Vagina (tissue), 2 donors: ENCODE data around the gene CYP19A1.

ENCODE experiments used
- CTCF ChIP-seq, 3 experiments: fragments of 450-650 bp in 2 of 3; fragments of 200-600 bp in 1 of 3; sonication (generic) in 1 of 3; IDR thresholded peaks; one replicate each; pipeline ENCODE4 v1.5.1; 2017 to 2019; ENCODE audit warnings: antibody characterized with exemption in 3 of 3, mild to moderate bottlenecking in 2 of 3, moderate library complexity in 2 of 3
- POLR2A ChIP-seq, 2 donors: fragments of 450-650 bp; IDR thresholded peaks; one replicate each; pipeline ENCODE4 v1.6.1; 2017; ENCODE audit warnings: antibody characterized with exemption in 2 of 2, mild to moderate bottlenecking in 2 of 2, moderate library complexity in 2 of 2
- POLR2AphosphoS5 ChIP-seq, 2 donors: sonication (generic); formaldehyde crosslinking; IDR thresholded peaks; one replicate each; pipeline ENCODE4 v1.9.0; 2017; ENCODE audit warnings: antibody characterized with exemption in 2 of 2, mild to moderate bottlenecking in 2 of 2, low read depth in 1 of 2; ENCODE audit not compliant: insufficient read depth in 1 of 2

- TF ChIP-seq POLR2A (IDR thresholded peaks at IDR 0.05) (no peak), CTCF (IDR thresholded peaks at IDR 0.05) (no peak), POLR2AphosphoS5 (IDR thresholded peaks at IDR 0.05; ENCODE audit: insufficient read depth in 1 of 2, low read depth in 1 of 2) (no peak)
Observed at GRCh38 chr15:51356983-51357382, 18.6 kb upstream of the CYP19A1 start.
